Subcutaneous abdominal adipose tissue (tissue), 5 donors: ENCODE measurements around the gene KCNIP4.

Experiments
- H3K27ac ChIP-seq: one replicate; pipeline ENCODE4 v1.7.0; 2013; ENCODE audit warnings: low read depth, mild to moderate bottlenecking, inconsistent platforms, low read length, moderate library complexity
- H3K27me3 ChIP-seq, 5 donors: one replicate each; pipeline ENCODE4 v1.7.0; 2013; ENCODE audit warnings: low read length in 5 of 5, inconsistent platforms in 1 of 5; ENCODE audit not compliant: control insufficient read depth in 5 of 5, insufficient read depth in 4 of 5
- H3K36me3 ChIP-seq, 5 donors: one replicate each; pipeline ENCODE4 v1.7.0; 2013; ENCODE audit warnings: low read length in 5 of 5; ENCODE audit not compliant: control insufficient read depth in 5 of 5, insufficient read depth in 5 of 5
- H3K4me1 ChIP-seq, 5 donors: one replicate each; pipeline ENCODE4 v1.7.0; 2013; ENCODE audit warnings: low read length in 5 of 5, mild to moderate bottlenecking in 3 of 5, moderate library complexity in 1 of 5; ENCODE audit not compliant: control insufficient read depth in 5 of 5, insufficient read depth in 5 of 5
- H3K4me3 ChIP-seq, 5 donors: one replicate each; pipeline ENCODE4 v1.7.0; 2013; ENCODE audit warnings: low read length in 5 of 5, low read depth in 1 of 5
- H3K9ac ChIP-seq, 5 donors: one replicate each; pipeline ENCODE4 v1.7.0; 2013; ENCODE audit warnings: low read length in 5 of 5, mild to moderate bottlenecking in 4 of 5, moderate library complexity in 3 of 5
- H3K9me3 ChIP-seq, 5 donors: one replicate each; pipeline ENCODE4 v1.7.0; 2013; ENCODE audit warnings: low read length in 5 of 5; ENCODE audit not compliant: control insufficient read depth in 5 of 5
- donor health status: healthy.
- donor health status: healthy.
- donor health status: healthy.
- donor health status: healthy.
- donor health status: healthy.

KCNIP4 gene

GRCh38 chr4:21005647-21006046 lies 942.9 kb downstream of the KCNIP4 start:
- Histone ChIP-seq H3K27me3 (no peaks in the 10 kb centered on the region), H3K36me3 (no peaks in the 10 kb centered on the region), H3K4me1 (no peaks in the 10 kb centered on the region), H3K9ac (no peak overlapping the region), H3K4me3 (no peak overlapping the region), H3K27ac (no peak overlapping the region), H3K9me3 (no peaks in the 10 kb centered on the region)

GRCh38 chr4:21002976-21003375 lies 945.6 kb downstream of the KCNIP4 start:
- no peaks in the 10 kb centered on the region for H3K9me3 ChIP-seq
- no peak overlapping the region for H3K27ac ChIP-seq
- H3K4me3 ChIP-seq, result no peak overlapping the region
- H3K4me1 ChIP-seq, result no peaks in the 10 kb centered on the region
- no peaks in the 10 kb centered on the region for H3K27me3 ChIP-seq
- no peak overlapping the region for H3K9ac ChIP-seq
- no peaks in the 10 kb centered on the region for H3K36me3 ChIP-seq

- H3K9ac ChIP-seq, result no peak overlapping the region
- no peak overlapping the region for H3K4me3 ChIP-seq
- no peaks in the 10 kb centered on the region for H3K27me3 ChIP-seq
- H3K4me1 ChIP-seq, result no peaks in the 10 kb centered on the region
- no peaks in the 10 kb centered on the region for H3K36me3 ChIP-seq
- H3K27ac ChIP-seq, result no peak overlapping the region
- H3K9me3 ChIP-seq, result no peaks in the 10 kb centered on the region
These were observed 946.3 kb downstream of the KCNIP4 start for GRCh38 chr4:21002286-21002685.

- H3K9ac ChIP-seq, result no peak overlapping the region
- H3K36me3 ChIP-seq, result no peaks in the 10 kb centered on the region
- H3K4me1 ChIP-seq, result no peaks in the 10 kb centered on the region
These were observed 947.1 kb downstream of the KCNIP4 start for GRCh38 chr4:21001490-21001889.

GRCh38 chr4:20997886-20998285 lies 950.7 kb downstream of the KCNIP4 start:
- Histone ChIP-seq H3K4me1 (no peaks in the 10 kb centered on the region), H3K36me3 (no peaks in the 10 kb centered on the region), H3K9me3 (peaks cover 0 to 7% (median 4%) of the 10 kb centered on the region in 5 donors), H3K27ac (no peak overlapping the region), H3K4me3 (no peak overlapping the region), H3K9ac (no peak overlapping the region), H3K27me3 (no peaks in the 10 kb centered on the region)

More at GRCh38 chr4:21001490-21001889, 947.1 kb downstream of the KCNIP4 start:
- no peaks in the 10 kb centered on the region for H3K9me3 ChIP-seq
- no peak overlapping the region for H3K27ac ChIP-seq
- H3K4me3 ChIP-seq, result no peak overlapping the region
- no peaks in the 10 kb centered on the region for H3K27me3 ChIP-seq

GRCh38 chr4:20995610-20996009 lies 953.0 kb downstream of the KCNIP4 start:
- Histone ChIP-seq H3K27ac (no peak overlapping the region), H3K4me3 (no peak overlapping the region), H3K9me3 (peaks cover 0 to 7% (median 4%) of the 10 kb centered on the region in 5 donors), H3K36me3 (no peaks in the 10 kb centered on the region), H3K27me3 (no peaks in the 10 kb centered on the region), H3K9ac (no peak overlapping the region), H3K4me1 (no peaks in the 10 kb centered on the region)

- no peaks in the 10 kb centered on the region for H3K36me3 ChIP-seq
- peaks cover 0 to 7% (median 4%) of the 10 kb centered on the region in 5 donors for H3K9me3 ChIP-seq
- H3K4me3 ChIP-seq, result no peak overlapping the region
- no peak overlapping the region for H3K27ac ChIP-seq
- no peak overlapping the region for H3K9ac ChIP-seq
- H3K27me3 ChIP-seq, result no peaks in the 10 kb centered on the region
- H3K4me1 ChIP-seq, result no peaks in the 10 kb centered on the region
These were observed 953.6 kb downstream of the KCNIP4 start for GRCh38 chr4:20995015-20995414.

GRCh38 chr4:20992002-20992401 lies 956.6 kb downstream of the KCNIP4 start:
- Histone ChIP-seq H3K27me3 (no peaks in the 10 kb centered on the region), H3K4me1 (no peaks in the 10 kb centered on the region), H3K9me3 (peaks cover 0 to 7% (median 4%) of the 10 kb centered on the region in 5 donors), H3K27ac (no peak overlapping the region), H3K4me3 (no peak overlapping the region), H3K9ac (no peak overlapping the region), H3K36me3 (no peaks in the 10 kb centered on the region)

- H3K4me1 ChIP-seq, result no peaks in the 10 kb centered on the region
- H3K9me3 ChIP-seq, result no peaks in the 10 kb centered on the region
- no peak overlapping the region for H3K27ac ChIP-seq
- peaks cover 0 to 10% (median 3%) of the 10 kb centered on the region in 5 donors for H3K27me3 ChIP-seq
- H3K4me3 ChIP-seq, result no peak overlapping the region
- H3K36me3 ChIP-seq, result no peaks in the 10 kb centered on the region
- H3K9ac ChIP-seq, result no peak overlapping the region
These were observed 961.4 kb downstream of the KCNIP4 start for GRCh38 chr4:20987191-20987590.

- Histone ChIP-seq H3K4me1 (no peaks in the 10 kb centered on the region), H3K4me3 (no peak overlapping the region), H3K27me3 (peaks cover 0 to 10% (median 3%) of the 10 kb centered on the region in 5 donors), H3K9me3 (no peaks in the 10 kb centered on the region), H3K27ac (no peak overlapping the region), H3K9ac (no peak overlapping the region), H3K36me3 (no peaks in the 10 kb centered on the region)
These were observed 964.1 kb downstream of the KCNIP4 start for GRCh38 chr4:20984576-20984836.
